BLaER1 treated with 17β-estradiol and CSF1 and Interleukin-3, amounts not matched to agents 10 nM and 100 nM (cell line): ENCODE measurements around the gene CELSR1.
A peak's percentile ranks its signal among the peaks of the same experiment; 100 is the strongest.

Source experiments
- H3K27ac ChIP-seq, 11 experiments: shearing (Covaris generic); formaldehyde crosslinking; 2 replicates each; pipeline ENCODE4 v1.8.1; 2022
- H3K27me3 ChIP-seq, 11 experiments: shearing (Covaris generic); formaldehyde crosslinking; 2 replicates each; pipeline ENCODE4 v1.8.1; 2022
- H3K36me3 ChIP-seq, 11 experiments: shearing (Covaris generic); formaldehyde crosslinking; 2 replicates each; pipeline ENCODE4 v1.8.1; 2022
- H3K4me1 ChIP-seq, 10 experiments: shearing (Covaris generic); formaldehyde crosslinking; 2 replicates each; pipeline ENCODE4 v1.8.1; 2022
- H3K4me2 ChIP-seq, 11 experiments: shearing (Covaris generic); formaldehyde crosslinking; 2 replicates each; pipeline ENCODE4 v1.8.1; 2022
- H3K4me3 ChIP-seq, 10 experiments: shearing (Covaris generic); formaldehyde crosslinking; 2 replicates each; pipeline ENCODE4 v1.8.1; 2022
- H3K9ac ChIP-seq, 11 experiments: shearing (Covaris generic); formaldehyde crosslinking; 2 replicates each; pipeline ENCODE4 v1.8.1; 2022
- H3K9me3 ChIP-seq, 11 experiments: shearing (Covaris generic); formaldehyde crosslinking; replicated peaks in 1 of 11; 2 replicates each; pipeline ENCODE4 v1.8.1; 2022
- H4K20me1 ChIP-seq, 11 experiments: shearing (Covaris generic); formaldehyde crosslinking; 2 replicates each; pipeline ENCODE4 v1.8.1; 2022
- Cebpa-rat ChIP-seq, 11 experiments: shearing (Covaris generic); IDR thresholded peaks; 2 replicates each; pipeline ENCODE4 v1.8.1; 2022

CELSR1 gene

DNA sequence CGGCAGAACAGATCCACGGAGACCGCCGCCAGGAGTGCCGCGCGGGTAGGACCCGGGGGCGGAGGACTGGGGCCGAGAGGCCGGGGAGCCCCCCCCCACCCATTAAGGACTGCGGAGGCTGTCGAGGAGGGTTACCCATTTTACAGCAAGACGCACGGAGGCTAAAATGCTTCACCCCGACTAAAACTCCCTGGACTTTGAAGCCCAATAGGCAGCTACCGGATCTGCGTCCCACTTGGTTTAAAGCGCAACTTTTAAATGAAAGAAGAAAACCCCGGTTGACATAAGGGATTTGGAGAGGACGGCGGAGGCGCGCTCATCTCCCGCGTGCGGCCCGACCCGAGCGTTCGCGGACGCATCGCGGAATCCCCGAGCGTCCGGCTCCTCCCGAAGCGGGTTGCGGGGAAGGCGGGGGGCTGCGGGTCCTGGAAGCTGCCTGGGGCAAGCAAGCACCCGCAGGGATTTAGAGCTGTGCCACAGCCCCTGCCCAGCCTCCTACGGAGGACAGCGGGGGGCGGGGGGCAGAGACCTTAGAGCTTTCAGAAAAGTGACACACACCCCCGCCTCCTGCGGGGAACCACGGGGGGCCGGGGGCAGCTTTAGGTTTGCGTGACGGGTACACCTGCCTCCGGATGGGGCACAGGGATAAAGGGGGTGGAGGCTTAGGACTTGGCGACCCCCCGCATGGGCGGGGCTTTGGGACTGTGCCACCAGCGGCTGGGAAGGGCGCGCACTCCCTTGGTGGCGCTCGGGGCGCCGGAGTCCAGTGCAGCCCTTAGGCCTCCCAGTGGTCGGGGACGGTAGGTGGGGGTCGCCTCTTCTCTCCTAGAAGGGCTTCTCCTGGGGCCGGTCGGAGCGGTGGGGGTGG lies 760 bp upstream of the CELSR1 start:
- Histone ChIP-seq H3K27ac (peak overlapping the region in 3 of 11 experiments; percentile 20 to 45 (median 41); a peak in 2 of 22 replicates), H3K36me3 (peaks cover 0 to 27% (median 11%) of the 10 kb centered on the region in 11 experiments; a peak in 11 of 22 replicates), H3K9me3 (peaks cover 16 to 29% (median 26%) of the 10 kb centered on the region in 11 experiments), H3K27me3 (peaks cover 50 to 74% (median 59%) of the 10 kb centered on the region in 11 experiments), H3K4me3 (peak overlapping the region; percentile 62 to 78 (median 70)), H3K4me2 (peak overlapping the region; percentile 93 to 99 (median 96)), H4K20me1 (peaks cover 0 to 33% (median 10%) of the 10 kb centered on the region in 11 experiments; a peak in 12 of 22 replicates), H3K9ac (peak overlapping the region in 9 of 11 experiments; percentile 36 to 76 (median 59); a peak in 17 of 22 replicates), H3K4me1 (peaks cover 27 to 56% (median 49%) of the 10 kb centered on the region in 10 experiments)
- no peak for TF ChIP-seq Cebpa-rat (IDR thresholded peaks at IDR 0.05)

- Histone ChIP-seq H3K4me3 (peak overlapping the region; percentile 62 to 78 (median 70)), H3K4me1 (peaks cover 30 to 48% (median 39%) of the 10 kb centered on the region in 10 experiments), H4K20me1 (peaks cover 0 to 30% (median 10%) of the 10 kb centered on the region in 11 experiments; a peak in 14 of 22 replicates), H3K27me3 (peaks cover 50 to 73% (median 59%) of the 10 kb centered on the region in 11 experiments), H3K4me2 (peak overlapping the region; percentile 85 to 99 (median 94)), H3K27ac (peak overlapping the region in 5 of 11 experiments; percentile 23 to 39 (median 35); a peak in 7 of 22 replicates), H3K9me3 (peaks cover 16 to 29% (median 26%) of the 10 kb centered on the region in 11 experiments), H3K9ac (peak overlapping the region; percentile 49 to 74 (median 65); a peak in 20 of 22 replicates), H3K36me3 (peaks cover 0 to 27% (median 11%) of the 10 kb centered on the region in 11 experiments; a peak in 11 of 22 replicates)
- TF ChIP-seq Cebpa-rat (IDR thresholded peaks at IDR 0.05) = no peak
Observed at GRCh38 chr22:46536537-46537224, 739 bp downstream of the CELSR1 start.

DNA sequence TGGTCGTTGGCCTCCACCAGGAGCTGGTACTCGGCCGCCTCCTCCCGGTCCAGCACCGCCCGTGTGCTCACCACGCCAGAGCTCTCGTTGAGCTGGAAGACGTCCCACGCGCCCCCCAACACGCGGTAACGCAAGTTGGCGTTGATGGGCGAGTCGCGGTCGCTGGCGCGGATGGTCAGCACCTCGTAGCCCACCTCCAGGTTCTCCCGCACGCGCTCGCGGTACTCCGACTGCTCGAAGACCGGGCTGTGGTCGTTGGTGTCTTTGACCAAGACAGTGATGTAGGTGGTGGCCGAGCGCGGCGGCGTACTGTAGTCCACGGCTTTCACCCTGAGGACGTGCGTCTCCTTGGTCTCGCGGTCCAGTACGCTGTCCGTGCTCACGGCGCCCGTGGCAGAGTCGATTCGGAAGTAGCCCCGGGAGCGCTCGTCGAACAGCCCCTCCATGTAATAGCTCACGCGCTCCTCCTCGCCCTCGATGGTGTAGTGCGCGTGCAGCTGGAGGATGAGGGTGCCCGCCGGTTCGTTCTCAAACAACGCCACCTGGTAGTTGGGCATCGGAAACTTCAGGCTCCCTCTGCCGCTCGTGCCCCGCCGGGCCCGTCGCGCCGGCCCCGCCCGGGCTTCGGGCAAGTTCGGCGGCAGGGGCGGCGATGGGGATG lies 1.4 kb downstream of the CELSR1 start:
- H3K4me3 ChIP-seq = peak overlapping the region; percentile 62 to 78 (median 70)
- H3K9me3 ChIP-seq = peaks cover 16 to 29% (median 26%) of the 10 kb centered on the region in 11 experiments
- TF ChIP-seq Cebpa-rat (IDR thresholded peaks at IDR 0.05) = no peak
- H3K4me1 ChIP-seq = peaks cover 29 to 41% (median 33%) of the 10 kb centered on the region in 10 experiments
- H3K36me3 ChIP-seq = peaks cover 0 to 27% (median 11%) of the 10 kb centered on the region in 11 experiments; a peak in 11 of 22 replicates
- peak overlapping the region; percentile 85 to 99 (median 94) for H3K4me2 ChIP-seq
- H3K27me3 ChIP-seq = peaks cover 50 to 69% (median 58%) of the 10 kb centered on the region in 11 experiments
- H3K9ac ChIP-seq = peak overlapping the region in 3 of 11 experiments; percentile 70 to 74 (median 73); a peak in 1 of 22 replicates
- H4K20me1 ChIP-seq = peaks cover 0 to 30% (median 10%) of the 10 kb centered on the region in 11 experiments; a peak in 14 of 22 replicates
- no peak overlapping the region for H3K27ac ChIP-seq

DNA sequence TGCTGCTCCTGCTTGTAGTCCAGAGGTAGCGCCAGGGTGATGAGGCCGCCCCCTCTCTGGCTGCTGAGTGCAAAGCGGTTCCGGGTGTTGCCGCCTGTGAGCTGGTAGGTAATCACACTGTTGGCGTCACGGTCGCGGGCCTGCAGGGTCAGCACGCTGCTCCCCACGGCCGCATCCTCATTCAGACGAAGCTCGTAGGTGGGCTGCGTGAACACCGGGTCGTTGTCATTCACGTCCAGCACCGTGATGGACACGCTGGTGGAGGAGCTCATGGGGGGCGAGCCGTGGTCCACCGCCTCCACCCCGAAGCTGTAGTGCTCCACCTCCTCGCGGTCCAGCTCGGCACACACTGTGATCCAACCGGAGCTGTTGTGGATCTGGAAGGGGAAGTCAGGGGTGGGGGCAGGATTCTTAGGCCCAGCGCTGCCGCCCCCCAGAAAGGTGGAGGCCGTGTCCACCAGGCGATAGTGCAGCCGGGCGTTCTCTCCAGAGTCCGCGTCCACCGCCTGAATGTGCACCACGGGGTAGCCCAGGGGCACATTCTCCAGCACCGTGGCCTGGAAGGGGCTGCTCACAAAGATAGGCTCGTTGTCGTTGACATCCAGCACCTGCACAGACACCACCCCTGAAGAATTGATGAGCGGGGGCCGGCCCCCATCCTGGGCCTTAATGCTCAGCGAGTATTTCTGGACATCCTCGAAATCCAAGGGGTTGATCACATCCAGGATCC lies 2.4 kb downstream of the CELSR1 start:
- no peak overlapping the region; a peak in 1 of 20 replicates for H3K4me3 ChIP-seq
- peaks cover 0 to 30% (median 10%) of the 10 kb centered on the region in 11 experiments; a peak in 14 of 22 replicates for H4K20me1 ChIP-seq
- no peak overlapping the region for H3K9ac ChIP-seq
- peaks cover 16 to 29% (median 26%) of the 10 kb centered on the region in 11 experiments for H3K9me3 ChIP-seq
- TF ChIP-seq Cebpa-rat (IDR thresholded peaks at IDR 0.05) = no peak
- H3K4me1 ChIP-seq = peaks cover 25 to 45% (median 32%) of the 10 kb centered on the region in 10 experiments
- no peak overlapping the region for H3K27ac ChIP-seq
- peaks cover 48 to 60% (median 53%) of the 10 kb centered on the region in 11 experiments for H3K27me3 ChIP-seq
- no peak overlapping the region; a peak in 1 of 22 replicates for H3K4me2 ChIP-seq
- H3K36me3 ChIP-seq = peaks cover 0 to 27% (median 11%) of the 10 kb centered on the region in 11 experiments; a peak in 11 of 22 replicates

DNA sequence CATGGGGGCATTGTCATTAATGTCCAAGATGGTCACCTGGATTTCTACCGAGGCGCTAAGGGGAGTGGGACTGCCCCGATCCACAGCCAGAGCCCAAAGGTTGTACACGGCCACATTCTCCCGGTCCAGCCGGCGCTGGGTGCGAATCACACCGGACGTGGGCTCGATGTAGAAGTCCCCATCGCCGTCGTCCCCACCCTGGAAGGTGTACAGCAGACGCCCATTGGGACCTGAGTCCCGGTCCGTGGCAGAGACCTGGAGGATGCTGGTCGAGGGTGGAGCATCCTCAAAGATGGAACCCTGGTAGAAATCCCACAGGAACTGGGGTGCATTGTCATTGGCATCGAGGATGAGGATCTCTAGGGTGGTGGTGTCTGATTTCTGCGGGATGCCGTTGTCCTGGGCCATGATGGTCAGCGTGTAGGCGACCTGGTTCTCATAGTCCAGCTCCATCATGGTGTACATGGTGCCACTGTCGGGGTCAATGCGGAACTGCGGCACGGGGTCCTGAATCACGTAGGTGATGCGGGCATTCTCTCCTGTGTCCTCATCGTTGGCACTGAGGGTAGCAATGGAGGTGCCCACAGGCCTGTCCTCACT lies 3.1 kb downstream of the CELSR1 start:
- Histone ChIP-seq H3K4me2 (no peak overlapping the region), H3K4me1 (peaks cover 21 to 44% (median 32%) of the 10 kb centered on the region in 10 experiments), H3K9me3 (peaks cover 16 to 29% (median 26%) of the 10 kb centered on the region in 11 experiments), H4K20me1 (peaks cover 0 to 29% (median 10%) of the 10 kb centered on the region in 11 experiments; a peak in 14 of 22 replicates), H3K27me3 (peaks cover 40 to 52% (median 46%) of the 10 kb centered on the region in 11 experiments), H3K4me3 (no peak overlapping the region), H3K9ac (no peak overlapping the region), H3K27ac (no peak overlapping the region), H3K36me3 (peaks cover 0 to 27% (median 11%) of the 10 kb centered on the region in 11 experiments; a peak in 11 of 22 replicates)
- no peak for TF ChIP-seq Cebpa-rat (IDR thresholded peaks at IDR 0.05)

DNA sequence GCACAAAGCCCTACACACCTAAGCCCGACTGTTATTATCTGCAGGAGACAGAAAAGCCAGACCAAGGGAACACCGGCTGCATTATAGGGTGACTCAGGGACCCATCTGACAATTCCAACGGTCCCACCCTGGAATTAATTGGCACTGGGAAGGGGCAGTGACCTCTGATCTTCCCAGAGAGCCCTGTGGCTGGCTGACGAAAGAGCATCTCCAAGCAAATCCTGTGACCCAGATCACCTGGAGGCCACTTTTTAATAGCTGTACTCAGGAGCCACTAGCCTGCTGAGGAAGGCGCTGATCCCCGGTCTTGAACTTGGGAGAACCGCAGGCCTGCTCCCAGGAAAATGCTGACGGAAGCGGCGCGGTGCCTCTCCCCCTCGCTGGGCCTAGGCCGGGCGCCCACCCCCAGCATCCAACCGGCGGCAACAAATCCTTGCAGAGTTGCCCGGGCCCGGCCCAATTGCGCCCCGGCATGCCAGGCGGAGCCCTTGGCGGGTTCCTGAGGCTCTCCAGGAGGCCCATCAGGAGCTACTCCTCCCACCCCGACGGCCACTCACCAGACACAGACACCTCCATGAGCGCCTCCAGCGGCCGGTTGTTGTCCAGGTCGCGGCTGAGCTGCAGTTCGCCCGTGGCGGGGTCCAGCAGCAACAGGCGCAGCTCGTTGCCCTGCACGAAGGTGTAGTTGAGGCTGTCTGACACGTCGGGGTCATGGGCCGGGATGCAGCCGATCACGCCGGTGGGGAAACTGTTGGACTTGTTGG lies 4.2 kb downstream of the CELSR1 start:
- Histone ChIP-seq H3K27me3 (peaks cover 29 to 42% (median 35%) of the 10 kb centered on the region in 11 experiments), H3K9ac (peak overlapping the region in 2 of 11 experiments; percentile 3 to 29; a peak in 2 of 22 replicates), H3K4me2 (peak overlapping the region in 10 of 11 experiments; percentile 8 to 59 (median 42); a peak in 17 of 22 replicates), H3K9me3 (peaks cover 16 to 29% (median 26%) of the 10 kb centered on the region in 11 experiments), H3K4me1 (peaks cover 14 to 37% (median 25%) of the 10 kb centered on the region in 10 experiments), H3K36me3 (peaks cover 0 to 27% (median 11%) of the 10 kb centered on the region in 11 experiments; a peak in 11 of 22 replicates), H4K20me1 (peaks cover 0 to 19% (median 6%) of the 10 kb centered on the region in 11 experiments; a peak in 14 of 22 replicates), H3K27ac (no peak overlapping the region), H3K4me3 (no peak overlapping the region)
- TF ChIP-seq Cebpa-rat (IDR thresholded peaks at IDR 0.05) = no peak
